Endothelial cell of umbilical vein (primary cell): ENCODE data around the gene ASIC4. TPM values are rescaled to one million over a fixed set of nuclear protein-coding genes. Genes with fewer than 3 reads are reported as not detected.

Experiments used
- BruUV-seq: library from RNA; stranded (reverse); fragments of 400-500 nt; replicated peaks from 2 replicates; lab custom pipeline; 2021; lab: Mats Ljungman, UMichigan
- CTCF ChIA-PET: fragments of 300-600, 350-600 bp; sonication (Branson Sonifier 250); formaldehyde crosslinking; loops from one replicate; lab custom pipeline; 2021; ENCODE audit warnings: antibody characterized with exemption, inconsistent platforms; lab: Charles Lee
- POLR2A ChIA-PET: fragments of 300-600, 350-600 bp; sonication (Branson Sonifier 250); formaldehyde crosslinking; loops from one replicate; lab custom pipeline; 2021; ENCODE audit warnings: antibody characterized with exemption, inconsistent platforms; lab: Charles Lee
- DNase-seq: peaks from one replicate; pipeline ENCODE4 v3.0.0-alpha.2; 2011; ENCODE audit warnings: low read depth, low spot score
- FAIRE-seq: peaks from 2 replicates; lab custom pipeline; 2011; peaks lifted over from hg19 to GRCh38; lab: Jason Lieb, UNC
- H2AFZ ChIP-seq: 2 replicates; pipeline ENCODE4 v1.6.0; 2012; ENCODE audit warnings: low read depth, low read length, control low read depth, inconsistent platforms
- H3K27ac ChIP-seq: 2 replicates; pipeline ENCODE4 v1.5.1; 2011; ENCODE audit warnings: low read depth, mild to moderate bottlenecking, control low read depth, low read length, moderate library complexity; ENCODE audit not compliant: insufficient read depth
- H3K27me3 ChIP-seq, 2 experiments: 2 replicates each; pipeline versions ENCODE4 v1.6.0 to v1.6.1; 2011; ENCODE audit warnings: low read length in 2 of 2, mixed read lengths in 1 of 2; ENCODE audit not compliant: control insufficient read depth in 2 of 2, insufficient read depth in 2 of 2
- H3K36me3 ChIP-seq, 2 experiments: 2 replicates in 1 of 2; 3 replicates in 1 of 2; pipeline ENCODE4 v1.5.1; 2011; ENCODE audit warnings: low read length in 2 of 2, mild to moderate bottlenecking in 1 of 2, moderate library complexity in 1 of 2; ENCODE audit not compliant: control insufficient read depth in 2 of 2, insufficient read depth in 2 of 2; ENCODE audit errors: extremely low read depth in 1 of 2
- H3K4me1 ChIP-seq: 3 replicates; pipeline ENCODE4 v1.5.1; 2011; ENCODE audit warnings: mild to moderate bottlenecking, low read length; ENCODE audit not compliant: control insufficient read depth, insufficient read depth; ENCODE audit errors: extremely low read depth
- H3K4me2 ChIP-seq: 2 replicates; pipeline ENCODE4 v1.6.1; 2011; ENCODE audit warnings: low read length, control low read depth, mixed read lengths; ENCODE audit not compliant: insufficient read depth
- H3K4me3 ChIP-seq, 3 experiments: fragments of 200-600 bp in 1 of 3; sonication (generic), shearing (Covaris generic) in 1 of 3; replicated peaks in 1 of 3; 2 replicates each; pipeline ENCODE4 v1.5.1; 2011 to 2016; ENCODE audit warnings: control low read depth in 3 of 3, low read length in 3 of 3, mild to moderate bottlenecking in 2 of 3, inconsistent platforms in 1 of 3, low read depth in 1 of 3, moderate library complexity in 1 of 3; ENCODE audit not compliant: insufficient read depth in 1 of 3
- H3K79me2 ChIP-seq: 2 replicates; pipeline ENCODE4 v1.6.0; 2012; ENCODE audit warnings: low read length, inconsistent platforms; ENCODE audit not compliant: control insufficient read depth, insufficient read depth
- H3K9ac ChIP-seq: replicated peaks from 2 replicates; pipeline ENCODE3; 2011; ENCODE audit warnings: low read length, control low read depth; ENCODE audit not compliant: insufficient read depth; ENCODE audit errors: extremely low read depth
- H3K9me1 ChIP-seq: replicated peaks from 3 replicates; pipeline ENCODE4 v1.6.0; 2011; ENCODE audit warnings: mild to moderate bottlenecking, low read length; ENCODE audit not compliant: control insufficient read depth, insufficient read depth; ENCODE audit errors: extremely low read depth
- H3K9me3 ChIP-seq: replicated peaks from 2 replicates; pipeline ENCODE4 v1.5.1; 2012; ENCODE audit warnings: low read length, inconsistent platforms; ENCODE audit not compliant: control insufficient read depth, insufficient read depth
- H4K20me1 ChIP-seq: replicated peaks from 2 replicates; pipeline ENCODE3; 2011; ENCODE audit warnings: mild to moderate bottlenecking, low read length; ENCODE audit not compliant: control insufficient read depth, insufficient read depth; ENCODE audit errors: extremely low read depth
- EZH2 ChIP-seq: IDR thresholded peaks from 2 replicates; pipeline ENCODE4 v1.6.1; 2012; ENCODE audit warnings: borderline replicate concordance, low read depth, mild to moderate bottlenecking, moderate library complexity, low read length, inconsistent platforms; ENCODE audit not compliant: severe bottlenecking
- FOS ChIP-seq: IDR thresholded peaks from 2 replicates; pipeline ENCODE4 v1.6.1; 2011; ENCODE audit warnings: mild to moderate bottlenecking, low read length, moderate library complexity, borderline replicate concordance; ENCODE audit not compliant: insufficient read depth
- JUN ChIP-seq: IDR thresholded peaks from 2 replicates; pipeline ENCODE4 v1.6.1; 2011; ENCODE audit warnings: borderline replicate concordance, low read depth; ENCODE audit not compliant: insufficient read length, insufficient read depth
- MYC ChIP-seq: IDR thresholded peaks from one replicate; pipeline ENCODE4 v1.6.1; 2011; ENCODE audit warnings: mild to moderate bottlenecking, low read depth, low read length
- POLR2A ChIP-seq: IDR thresholded peaks from 2 replicates; pipeline ENCODE4 v1.6.1; 2012; ENCODE audit warnings: low read depth, mild to moderate bottlenecking, control low read depth, low read length
- dilution Hi-C: fragments of 300-500 bp; cut with MboI; formaldehyde crosslinking; loops from one replicate; pipeline ENCODE4 v1.15.0; 2019; ENCODE audit warnings: low sequenced_read_pairs; ENCODE audit not compliant: extremely low pct_ligation_motif_present
- intact Hi-C: fragments of 100-400 bp; cut with micrococcal nuclease; formaldehyde crosslinking; loops from one replicate; pipeline ENCODE4 v1.10.0; 2022
- polyA plus RNA-seq, 4 experiments: library from polyadenylated mRNA; depleted of rRNA in 3 of 4; stranded (reverse) in 3 of 4; unstranded in 1 of 4; fragments of >200 nt; gene quantifications; 2 replicates each; pipeline versions ENCODE4 v1.2.1 to v1.2.3, GENCODE V29; 2011 to 2012; ENCODE audit warnings: missing spikeins in 1 of 4
- total RNA-seq: library from RNA; stranded (reverse); gene quantifications from 2 replicates; pipeline ENCODE4 v1.2.3, GENCODE V29; 2021
- TF ChIP-seq, protein P1 (sequence below): IDR thresholded peaks from 2 replicates; pipeline ENCODE4 v1.6.1; 2011; ENCODE audit not compliant: insufficient read depth, insufficient read length
- TF ChIP-seq, protein P2 (sequence below), 2 donors: IDR thresholded peaks; 1 replicate in 1 of 2; 2 replicates in 1 of 2; pipeline ENCODE4 v1.5.1; 2011; ENCODE audit warnings: low read length in 2 of 2, mild to moderate bottlenecking in 2 of 2, moderate library complexity in 2 of 2, control low read depth in 1 of 2, inconsistent platforms in 1 of 2, low read depth in 1 of 2; ENCODE audit not compliant: insufficient read depth in 1 of 2; ENCODE audit errors: extremely low read depth in 1 of 2

ASIC4 gene
- total and polyA plus RNA-seq, 2 donors (not counting 3 experiments of a cell fraction or from before 2014, with no cell fraction given): not detected

DNA sequence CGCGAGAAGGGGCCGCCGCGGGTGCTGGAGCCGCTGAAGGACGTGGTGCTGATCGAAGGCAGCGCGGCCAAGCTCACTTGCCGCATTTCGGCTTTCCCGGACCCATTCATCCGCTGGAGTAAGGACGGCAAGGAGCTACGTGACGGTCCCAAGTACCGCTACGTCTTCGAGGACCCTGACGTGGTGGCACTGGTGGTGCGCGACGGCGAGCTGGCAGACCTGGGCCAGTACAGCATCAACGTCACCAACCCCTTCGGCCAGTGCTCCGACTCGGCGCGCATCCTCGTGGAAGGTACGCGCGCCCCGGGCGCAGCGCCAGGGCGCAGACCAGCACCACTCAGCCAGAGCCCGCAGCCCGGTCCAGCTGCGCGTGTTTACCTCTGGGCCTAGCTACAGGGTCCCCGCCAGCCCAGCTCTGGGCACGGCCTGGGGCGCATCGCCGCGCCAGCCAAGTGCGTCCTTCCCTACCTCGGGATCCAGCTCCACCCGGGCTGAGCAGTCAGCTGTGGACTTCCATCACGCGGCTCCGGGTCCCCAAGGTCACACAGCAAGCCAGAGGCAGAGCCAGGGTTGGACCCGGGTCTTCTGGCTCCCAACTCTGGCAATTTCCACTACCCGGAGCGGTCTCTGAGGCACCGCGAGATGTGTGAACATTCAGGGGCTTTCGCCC, 17.3 kb upstream of the ASIC4 start:
- no peak overlapping the region for H3K4me3 ChIP-seq
- TF ChIP-seq MYC (no peak), POLR2A (no peak), JUN (no peak), FOS (no peak), EZH2 (peak; percentile 98)
- TF ChIP-seq, protein P1, sequence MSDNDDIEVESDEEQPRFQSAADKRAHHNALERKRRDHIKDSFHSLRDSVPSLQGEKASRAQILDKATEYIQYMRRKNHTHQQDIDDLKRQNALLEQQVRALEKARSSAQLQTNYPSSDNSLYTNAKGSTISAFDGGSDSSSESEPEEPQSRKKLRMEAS: no peak
- TF ChIP-seq, protein P2, sequence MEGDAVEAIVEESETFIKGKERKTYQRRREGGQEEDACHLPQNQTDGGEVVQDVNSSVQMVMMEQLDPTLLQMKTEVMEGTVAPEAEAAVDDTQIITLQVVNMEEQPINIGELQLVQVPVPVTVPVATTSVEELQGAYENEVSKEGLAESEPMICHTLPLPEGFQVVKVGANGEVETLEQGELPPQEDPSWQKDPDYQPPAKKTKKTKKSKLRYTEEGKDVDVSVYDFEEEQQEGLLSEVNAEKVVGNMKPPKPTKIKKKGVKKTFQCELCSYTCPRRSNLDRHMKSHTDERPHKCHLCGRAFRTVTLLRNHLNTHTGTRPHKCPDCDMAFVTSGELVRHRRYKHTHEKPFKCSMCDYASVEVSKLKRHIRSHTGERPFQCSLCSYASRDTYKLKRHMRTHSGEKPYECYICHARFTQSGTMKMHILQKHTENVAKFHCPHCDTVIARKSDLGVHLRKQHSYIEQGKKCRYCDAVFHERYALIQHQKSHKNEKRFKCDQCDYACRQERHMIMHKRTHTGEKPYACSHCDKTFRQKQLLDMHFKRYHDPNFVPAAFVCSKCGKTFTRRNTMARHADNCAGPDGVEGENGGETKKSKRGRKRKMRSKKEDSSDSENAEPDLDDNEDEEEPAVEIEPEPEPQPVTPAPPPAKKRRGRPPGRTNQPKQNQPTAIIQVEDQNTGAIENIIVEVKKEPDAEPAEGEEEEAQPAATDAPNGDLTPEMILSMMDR (IDR thresholded peaks at IDR 0.05; ENCODE audit: extremely low read depth in 1 of 2, insufficient read depth in 1 of 2, low read depth in 1 of 2, low read length in 2 of 2): no peak
- H3K4me2 ChIP-seq: no peak overlapping the region
- BruUV-seq: no TSS peak
- no peaks in the 10 kb centered on the region for H3K9me3 ChIP-seq
- no peaks in the 10 kb centered on the region for H4K20me1 ChIP-seq
- intact Hi-C loops: no loop called here
- no peaks in the 10 kb centered on the region for H3K9me1 ChIP-seq
- no peak for DNase-seq
- peaks cover 12% of the 10 kb centered on the region for H3K4me1 ChIP-seq
- no peak overlapping the region for H3K27ac ChIP-seq
- H3K36me3 ChIP-seq: no peaks in the 10 kb centered on the region
- peaks cover 32 to 36% of the 10 kb centered on the region in 2 experiments for H3K27me3 ChIP-seq
- ChIA-PET POLR2A (interaction anchor here (0.8 kb wide), 1 partner anchor 109 kb away, joined by 3 read pairs; the partner anchor contains the start of gene DNPEP), CTCF (interaction anchor here (1.0 to 19.9 kb wide), 10 partner anchors 11 to 193 kb away, joined by 3 to 731 read pairs (median 10); partner anchors contain the start of gene DNPEP)
- dilution Hi-C loops: no loop called here
- no peaks in the 10 kb centered on the region for H3K79me2 ChIP-seq
- FAIRE-seq: no peak
- no peak overlapping the region for H2AFZ ChIP-seq
- no peak overlapping the region for H3K9ac ChIP-seq
